ENCODE results near the gene POLR3E.

The POLR3E gene

DNA sequence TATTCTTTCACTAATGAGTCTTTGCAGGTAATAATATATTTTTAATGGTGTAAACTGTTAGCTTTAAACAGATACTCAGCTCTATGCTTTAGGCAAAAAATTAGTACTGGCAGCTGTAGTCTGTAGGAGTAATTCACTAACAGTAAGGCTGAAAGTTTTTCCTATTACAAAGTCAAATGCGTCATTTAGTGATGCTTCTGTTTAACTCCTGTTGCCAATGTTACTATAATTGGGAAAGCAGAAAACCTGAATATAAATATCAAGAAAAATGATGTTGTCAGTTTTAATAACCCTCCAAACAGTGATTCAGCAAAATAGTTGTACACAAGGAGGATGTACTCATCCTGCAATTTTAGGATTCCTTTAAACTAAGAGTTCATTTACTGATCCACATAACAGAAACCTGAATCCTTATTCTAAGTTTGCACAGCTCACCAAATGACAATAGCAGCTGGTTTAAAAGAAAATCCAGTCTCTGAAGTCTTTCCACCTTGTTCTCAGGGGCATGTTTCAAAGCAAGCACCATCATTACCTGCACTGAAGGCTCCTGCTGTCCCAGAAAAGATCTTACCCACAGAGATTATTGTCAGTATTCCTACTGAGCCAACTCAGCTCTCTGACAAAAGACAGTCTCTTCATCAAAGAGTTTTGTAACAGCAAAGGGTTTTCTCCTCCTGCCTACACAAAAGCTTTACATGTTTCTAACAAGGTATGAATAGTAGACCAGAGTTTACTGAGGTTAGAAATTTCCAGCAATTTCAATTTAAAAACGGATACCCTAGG lies 73.0 kb downstream of the POLR3E start:
- Histone ChIP-seq H3K4me3 (ENCODE audit: insufficient read length, low read depth) (no peak overlapping the region), H3K36me3 (ENCODE audit: insufficient read depth, insufficient read length, low read length) (peaks cover 23% of the 10 kb centered on the region), H3K4me1 (ENCODE audit: insufficient read depth, insufficient read length) (peaks cover 5% of the 10 kb centered on the region), H3K9ac (ENCODE audit: insufficient read length, low read depth) (no peak overlapping the region), H3K9me3 (ENCODE audit: insufficient read depth, low read length) (no peaks in the 10 kb centered on the region), H3K27me3 (ENCODE audit: insufficient read depth, insufficient read length) (peaks cover 4% of the 10 kb centered on the region)
- TF ChIP-seq ZNF274 (IDR thresholded peaks at IDR 0.05; ENCODE audit: low read depth, low read length) (no peak), SUZ12 (IDR thresholded peaks at IDR 0.05; ENCODE audit: extremely low read depth, insufficient read depth, insufficient read length) (no peak), YY1 (IDR thresholded peaks at IDR 0.05; ENCODE audit: insufficient read depth, insufficient read length) (no peak)
- no peak for DNase-seq (ENCODE audit: low read depth, low spot score)

DNA sequence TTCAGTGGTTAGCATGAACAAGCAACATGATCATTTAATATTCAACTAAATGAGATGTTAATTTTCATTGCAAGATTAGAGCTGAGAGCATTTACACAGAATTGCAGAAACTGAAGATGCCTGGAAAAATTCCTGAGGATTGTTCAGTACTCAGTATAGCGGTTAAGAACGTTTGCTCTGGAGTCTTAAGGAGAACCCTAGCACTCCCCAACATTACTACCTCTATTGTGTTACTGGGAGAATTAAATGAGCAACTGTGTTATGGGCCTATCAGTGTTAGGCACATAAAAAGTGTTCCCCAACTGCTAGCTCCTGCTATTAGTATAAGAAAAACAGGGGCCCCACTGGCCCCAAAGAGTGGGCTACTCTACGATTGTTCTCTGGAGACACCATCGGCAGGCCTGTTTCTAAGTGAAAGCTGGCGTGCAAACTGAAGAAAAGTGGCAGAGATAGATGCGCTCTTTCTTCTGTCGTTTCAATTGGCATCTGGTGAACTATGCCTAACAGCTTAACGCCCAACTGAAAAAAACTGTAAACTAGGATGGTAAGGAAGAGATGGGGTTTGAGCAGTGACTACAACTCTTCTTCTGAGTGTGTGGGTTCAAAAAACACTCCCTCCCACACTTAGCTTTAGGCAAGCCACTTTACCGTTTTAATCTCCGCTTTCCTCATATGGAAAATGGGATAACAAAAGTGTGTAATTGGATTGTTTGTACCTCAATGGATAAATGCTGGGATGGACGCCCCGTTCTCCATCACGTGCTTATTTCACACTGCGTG lies 75.9 kb downstream of the POLR3E start:
- H3K4me1 ChIP-seq (ENCODE audit: insufficient read depth, insufficient read length): peaks cover 5% of the 10 kb centered on the region
- no peaks in the 10 kb centered on the region for H3K9me3 ChIP-seq (ENCODE audit: insufficient read depth, low read length)
- TF ChIP-seq SUZ12 (IDR thresholded peaks at IDR 0.05; ENCODE audit: extremely low read depth, insufficient read depth, insufficient read length): no peak
- no peak for TF ChIP-seq YY1 (IDR thresholded peaks at IDR 0.05; ENCODE audit: insufficient read depth, insufficient read length)
- TF ChIP-seq ZNF274 (IDR thresholded peaks at IDR 0.05; ENCODE audit: low read depth, low read length): no peak
- no peak for DNase-seq (ENCODE audit: low read depth, low spot score)
- peaks cover 13% of the 10 kb centered on the region for H3K36me3 ChIP-seq (ENCODE audit: insufficient read depth, insufficient read length, low read length)
- peak overlapping the region; percentile 88 for H3K9ac ChIP-seq (ENCODE audit: insufficient read length, low read depth)
- peak overlapping the region; percentile 88 for H3K4me3 ChIP-seq (ENCODE audit: insufficient read length, low read depth)
- peaks cover 14% of the 10 kb centered on the region for H3K27me3 ChIP-seq (ENCODE audit: insufficient read depth, insufficient read length)

DNA sequence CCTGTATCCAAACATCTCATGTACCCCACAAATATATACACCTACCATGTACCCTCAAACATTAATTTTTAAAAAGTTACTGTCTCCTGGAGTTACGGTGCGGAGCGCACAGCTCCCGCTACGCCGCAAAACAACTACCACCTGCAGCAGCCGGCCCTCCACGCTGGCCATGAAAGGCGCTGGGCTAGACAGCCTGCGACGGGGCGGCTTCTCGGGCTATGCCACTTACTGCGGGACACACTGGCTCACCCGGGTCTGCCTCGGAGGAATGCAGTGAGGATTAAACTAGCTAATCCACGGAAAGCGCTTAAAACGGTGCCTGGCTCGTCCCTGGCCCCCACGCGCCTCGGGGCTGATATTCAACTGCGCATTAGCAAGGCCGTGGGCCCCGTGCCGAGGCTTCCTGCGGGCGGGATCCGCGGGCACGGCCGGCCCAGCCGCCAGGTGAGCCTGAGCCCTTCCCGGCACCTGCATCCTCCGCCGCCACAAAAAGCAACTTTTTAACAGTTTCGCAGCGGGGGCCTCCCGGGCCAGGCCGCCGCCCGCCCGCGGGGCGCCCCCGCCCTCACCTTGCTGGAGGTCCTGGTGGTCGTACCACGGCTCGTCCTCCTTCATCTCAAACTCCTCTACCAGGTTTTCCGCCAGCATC lies 76.6 kb downstream of the POLR3E start:
- H3K9me3 ChIP-seq (ENCODE audit: insufficient read depth, low read length): no peaks in the 10 kb centered on the region
- H3K4me3 ChIP-seq (ENCODE audit: insufficient read length, low read depth): peak overlapping the region; percentile 88
- peak overlapping the region; percentile 88 for H3K9ac ChIP-seq (ENCODE audit: insufficient read length, low read depth)
- peaks cover 14% of the 10 kb centered on the region for H3K27me3 ChIP-seq (ENCODE audit: insufficient read depth, insufficient read length)
- no peak for TF ChIP-seq SUZ12 (IDR thresholded peaks at IDR 0.05; ENCODE audit: extremely low read depth, insufficient read depth, insufficient read length)
- TF ChIP-seq YY1 (IDR thresholded peaks at IDR 0.05; ENCODE audit: insufficient read depth, insufficient read length): no peak
- TF ChIP-seq ZNF274 (IDR thresholded peaks at IDR 0.05; ENCODE audit: low read depth, low read length): no peak
- DNase-seq (ENCODE audit: low read depth, low spot score): no peak
- H3K36me3 ChIP-seq (ENCODE audit: insufficient read depth, insufficient read length, low read length): peaks cover 13% of the 10 kb centered on the region
- peaks cover 5% of the 10 kb centered on the region for H3K4me1 ChIP-seq (ENCODE audit: insufficient read depth, insufficient read length)

DNA sequence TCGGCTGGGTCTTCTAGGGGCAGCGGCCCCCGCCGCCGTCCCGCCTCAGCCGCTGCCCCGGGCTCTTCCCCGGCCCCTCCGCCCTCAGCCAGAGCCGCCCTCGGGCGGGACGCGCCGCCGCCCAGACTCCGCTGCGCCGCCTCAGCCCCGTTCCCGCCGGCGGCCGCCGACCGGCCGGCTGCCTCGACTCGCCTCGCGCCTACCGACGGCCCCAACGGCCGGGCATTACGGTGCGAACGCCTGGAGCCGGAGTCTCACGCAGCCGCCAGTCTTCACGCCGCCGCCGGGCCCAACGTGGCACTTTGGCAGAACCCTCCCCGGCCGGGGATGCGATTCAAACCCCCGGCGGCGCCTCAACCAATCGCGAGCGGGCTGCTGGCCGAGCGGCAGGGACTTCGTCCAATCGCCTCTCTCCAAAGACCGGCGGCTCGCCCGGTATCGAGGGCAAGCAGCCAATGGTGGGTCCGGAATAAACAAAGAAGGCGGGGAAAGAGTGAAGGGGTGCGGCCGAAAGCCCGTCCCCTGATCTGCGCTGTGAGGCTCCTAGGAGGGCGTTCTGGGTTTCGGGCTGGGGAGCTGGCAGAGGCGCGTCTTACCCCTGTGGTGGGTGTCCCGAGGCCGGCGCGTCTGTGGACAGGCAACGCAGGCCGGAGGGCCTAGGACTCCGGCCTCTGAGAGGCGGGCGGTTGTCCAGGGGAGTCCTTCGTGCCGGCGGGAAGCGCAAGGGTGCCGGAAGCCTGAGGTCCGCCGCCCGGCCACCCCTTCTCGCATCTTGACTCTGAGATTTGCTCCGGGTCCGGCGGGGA lies 77.3 kb downstream of the POLR3E start, which contains the start of gene CDR2:
Gene CDR2, minus strand, starts transcription at position 309 of the 806 bp plus-strand sequence. CDS start 310 bp downstream, outside the sequence.
- Histone ChIP-seq H3K9me3 (ENCODE audit: insufficient read depth, low read length) (no peaks in the 10 kb centered on the region), H3K36me3 (ENCODE audit: insufficient read depth, insufficient read length, low read length) (peaks cover 13% of the 10 kb centered on the region), H3K27me3 (ENCODE audit: insufficient read depth, insufficient read length) (peaks cover 14% of the 10 kb centered on the region), H3K9ac (ENCODE audit: insufficient read length, low read depth) (peak within 1 kb of the TSS; percentile 88), H3K4me3 (ENCODE audit: insufficient read length, low read depth) (peak within 1 kb of the TSS; percentile 88), H3K4me1 (ENCODE audit: insufficient read depth, insufficient read length) (peaks cover 5% of the 10 kb centered on the region)
- DNase-seq (ENCODE audit: low read depth, low spot score): peak; percentile 94
- TF ChIP-seq ZNF274 (IDR thresholded peaks at IDR 0.05; ENCODE audit: low read depth, low read length) (no peak), YY1 (IDR thresholded peaks at IDR 0.05; ENCODE audit: insufficient read depth, insufficient read length) (no peak), SUZ12 (IDR thresholded peaks at IDR 0.05; ENCODE audit: extremely low read depth, insufficient read depth, insufficient read length) (no peak)

DNA sequence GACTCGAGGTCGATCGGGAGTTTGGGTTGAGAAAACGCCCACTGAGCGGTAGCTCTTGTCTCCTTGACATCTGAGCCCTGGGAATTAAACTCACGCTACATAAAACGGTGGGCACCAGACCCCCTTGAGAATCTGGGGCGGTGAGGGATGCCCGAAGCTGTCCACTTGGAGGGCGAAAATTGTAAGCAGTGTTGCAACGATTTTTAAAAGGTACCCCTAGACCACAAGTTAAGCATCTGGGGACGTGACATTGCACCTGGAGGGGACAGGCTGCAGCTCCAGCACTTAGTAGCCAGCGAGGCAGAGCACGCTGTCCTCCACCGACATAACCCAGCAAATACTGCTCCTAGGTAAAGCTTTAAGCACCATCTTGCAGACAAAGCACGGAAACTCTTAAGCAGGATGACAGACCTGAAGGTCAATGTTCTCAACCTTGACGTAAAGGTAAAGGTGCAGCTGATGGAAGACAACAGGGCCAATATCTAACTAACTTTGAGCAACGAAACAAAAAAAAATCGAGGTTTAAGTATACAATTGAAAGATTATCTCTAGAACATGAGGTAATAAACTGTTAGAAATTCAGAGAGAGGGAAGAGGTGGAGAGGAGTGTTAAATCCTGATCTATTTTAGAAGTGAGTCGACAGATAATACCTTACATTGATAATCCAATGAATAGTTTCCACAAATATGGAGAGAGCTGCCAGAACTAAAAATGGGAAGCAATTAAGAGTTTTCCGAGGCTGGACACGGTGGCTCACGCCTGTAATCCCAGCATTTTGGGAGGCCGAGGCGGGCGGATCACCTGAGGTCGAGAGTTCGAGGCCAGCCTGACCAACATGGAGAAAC lies 78.1 kb downstream of the POLR3E start:
- peaks cover 2% of the 10 kb centered on the region for H3K4me1 ChIP-seq (ENCODE audit: insufficient read depth, insufficient read length)
- peak overlapping the region; percentile 76 for H3K9ac ChIP-seq (ENCODE audit: insufficient read length, low read depth)
- no peak for DNase-seq (ENCODE audit: low read depth, low spot score)
- TF ChIP-seq ZNF274 (IDR thresholded peaks at IDR 0.05; ENCODE audit: low read depth, low read length) (no peak), SUZ12 (IDR thresholded peaks at IDR 0.05; ENCODE audit: extremely low read depth, insufficient read depth, insufficient read length) (no peak), YY1 (IDR thresholded peaks at IDR 0.05; ENCODE audit: insufficient read depth, insufficient read length) (no peak)
- peaks cover 13% of the 10 kb centered on the region for H3K36me3 ChIP-seq (ENCODE audit: insufficient read depth, insufficient read length, low read length)
- peak overlapping the region; percentile 88 for H3K4me3 ChIP-seq (ENCODE audit: insufficient read length, low read depth)
- H3K9me3 ChIP-seq (ENCODE audit: insufficient read depth, low read length): no peaks in the 10 kb centered on the region
- peaks cover 14% of the 10 kb centered on the region for H3K27me3 ChIP-seq (ENCODE audit: insufficient read depth, insufficient read length)

All from NT2/D1 (cell line).